Fibroblast of lung (primary cell): ENCODE data around the gene C20orf204.

Source experiments
- EZH2 ChIP-seq: IDR thresholded peaks from 2 replicates; pipeline ENCODE4 v1.5.1; 2012; ENCODE audit warnings: low read length, control low read depth, mild to moderate bottlenecking; ENCODE audit errors: missing control alignments
- TF ChIP-seq, protein P1 (sequence below), 2 donors: IDR thresholded peaks in 1 of 2; conservative IDR thresholded peaks in 1 of 2; 1 replicate in 1 of 2; 2 replicates in 1 of 2; pipeline ENCODE4 v1.5.1; 2011 to 2012; ENCODE audit warnings: low read length in 2 of 2, control low read depth in 1 of 2, inconsistent platforms in 1 of 2, low read depth in 1 of 2, mild to moderate bottlenecking in 1 of 2

DNA sequence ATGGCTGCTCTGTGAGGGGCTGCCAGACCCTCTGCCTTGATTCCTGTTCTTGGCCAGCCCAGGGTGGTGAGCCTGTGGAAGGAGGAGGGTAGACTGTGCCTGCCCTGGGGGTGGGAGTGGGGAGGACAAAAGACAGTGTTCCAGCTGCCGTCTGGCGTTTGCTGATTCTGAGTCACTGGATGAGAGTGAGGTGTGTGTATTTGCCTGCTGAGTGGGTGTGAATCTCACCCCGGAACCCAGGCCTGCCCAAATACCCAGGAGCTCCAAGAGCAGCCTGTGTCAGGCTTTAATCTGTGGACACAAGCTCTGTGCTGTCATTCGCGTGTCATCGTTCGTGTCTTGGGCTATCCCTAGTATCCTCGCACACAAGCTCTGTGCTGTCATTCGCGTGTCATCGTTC, 50.8 kb downstream of the C20orf204 start:
- TF ChIP-seq, protein P1, sequence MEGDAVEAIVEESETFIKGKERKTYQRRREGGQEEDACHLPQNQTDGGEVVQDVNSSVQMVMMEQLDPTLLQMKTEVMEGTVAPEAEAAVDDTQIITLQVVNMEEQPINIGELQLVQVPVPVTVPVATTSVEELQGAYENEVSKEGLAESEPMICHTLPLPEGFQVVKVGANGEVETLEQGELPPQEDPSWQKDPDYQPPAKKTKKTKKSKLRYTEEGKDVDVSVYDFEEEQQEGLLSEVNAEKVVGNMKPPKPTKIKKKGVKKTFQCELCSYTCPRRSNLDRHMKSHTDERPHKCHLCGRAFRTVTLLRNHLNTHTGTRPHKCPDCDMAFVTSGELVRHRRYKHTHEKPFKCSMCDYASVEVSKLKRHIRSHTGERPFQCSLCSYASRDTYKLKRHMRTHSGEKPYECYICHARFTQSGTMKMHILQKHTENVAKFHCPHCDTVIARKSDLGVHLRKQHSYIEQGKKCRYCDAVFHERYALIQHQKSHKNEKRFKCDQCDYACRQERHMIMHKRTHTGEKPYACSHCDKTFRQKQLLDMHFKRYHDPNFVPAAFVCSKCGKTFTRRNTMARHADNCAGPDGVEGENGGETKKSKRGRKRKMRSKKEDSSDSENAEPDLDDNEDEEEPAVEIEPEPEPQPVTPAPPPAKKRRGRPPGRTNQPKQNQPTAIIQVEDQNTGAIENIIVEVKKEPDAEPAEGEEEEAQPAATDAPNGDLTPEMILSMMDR (conservative IDR thresholded peaks at IDR 0.05 in 1 of 2, IDR thresholded peaks at IDR 0.05 in 1 of 2; ENCODE audit: low read depth in 1 of 2, low read length in 2 of 2), result no peak
- no peak for TF ChIP-seq EZH2
